Fibroblast of pulmonary artery (primary cell): ENCODE results near the gene EXT2.

Experiments used
- DNase-seq: peaks from one replicate; pipeline ENCODE4 v3.0.0-alpha.2; 2010; ENCODE audit warnings: low read depth
- H3K4me3 ChIP-seq: replicated peaks from 2 replicates; pipeline ENCODE4 v1.5.1; 2011; ENCODE audit warnings: low read depth, mild to moderate bottlenecking, control low read depth, low read length, moderate library complexity
- CTCF ChIP-seq: IDR thresholded peaks from 2 replicates; pipeline ENCODE4 v1.5.1; 2011; ENCODE audit warnings: mild to moderate bottlenecking, control low read depth, low read length, inconsistent platforms; ENCODE audit errors: missing control alignments

Gene EXT2

GRCh38 chr11:44203270-44204043, 108.0 kb downstream of the EXT2 start:
- H3K4me3 ChIP-seq: no peak overlapping the region
- TF ChIP-seq CTCF: no peak
- DNase-seq: no peak

- no peak for TF ChIP-seq CTCF
- DNase-seq: no peak
- no peak overlapping the region for H3K4me3 ChIP-seq
Observed at GRCh38 chr11:44205352-44205751, 109.9 kb downstream of the EXT2 start.

GRCh38 chr11:44205836-44206235, 110.4 kb downstream of the EXT2 start:
- TF ChIP-seq CTCF: no peak
- DNase-seq: no peak
- H3K4me3 ChIP-seq: no peak overlapping the region

- no peak for TF ChIP-seq CTCF
- DNase-seq: no peak
Observed at GRCh38 chr11:44207292-44207691, 111.8 kb downstream of the EXT2 start.

GRCh38 chr11:44208976-44209603, 113.6 kb downstream of the EXT2 start:
- DNase-seq: peak; percentile 25
- no peak overlapping the region for H3K4me3 ChIP-seq
- no peak for TF ChIP-seq CTCF

More at GRCh38 chr11:44207292-44207691, 111.8 kb downstream of the EXT2 start:
- H3K4me3 ChIP-seq: no peak overlapping the region

- no peak for DNase-seq
- no peak overlapping the region for H3K4me3 ChIP-seq
Observed at GRCh38 chr11:44212128-44212527, 116.7 kb downstream of the EXT2 start.

More at GRCh38 chr11:44212128-44212527, 116.7 kb downstream of the EXT2 start:
- no peak for TF ChIP-seq CTCF
